Transverse colon (tissue), 3 donors: ENCODE data around the gene RAI14.

Experiments
- EP300 ChIP-seq: sonication (generic); formaldehyde crosslinking; IDR thresholded peaks from one replicate; pipeline ENCODE4 v1.6.1; 2017; ENCODE audit warnings: antibody characterized with exemption, low read depth
- TF ChIP-seq, protein P1 (sequence below), 5 experiments: fragments of 200-600 bp in 3 of 5; fragments of 450-650 bp in 2 of 5; sonication (generic) in 3 of 5; IDR thresholded peaks; 1 replicate in 2 of 5; 2 replicates in 3 of 5; pipeline ENCODE4 v1.5.1; 2016 to 2017; ENCODE audit warnings: antibody characterized with exemption in 5 of 5, inconsistent platforms in 3 of 5, mild to moderate bottlenecking in 2 of 5, moderate library complexity in 1 of 5

DNA sequence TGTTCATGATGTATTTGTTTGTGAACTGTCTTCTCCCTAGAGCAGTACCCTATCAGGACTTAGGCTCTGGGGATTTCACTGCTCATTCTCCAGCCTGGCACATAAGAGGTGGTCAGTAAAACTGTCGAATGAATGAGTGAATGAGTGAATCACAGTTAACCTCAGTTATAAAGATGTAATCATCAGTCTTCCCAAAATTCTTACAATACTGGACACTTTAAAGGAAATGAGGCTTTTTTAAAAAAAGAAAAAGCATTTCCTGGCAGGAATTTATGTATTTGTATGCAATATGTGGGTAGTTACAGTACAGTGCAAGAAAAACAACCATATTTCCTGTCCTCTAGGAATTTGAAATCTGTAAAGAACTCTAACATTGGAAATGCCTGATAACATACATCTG lies 59.6 kb downstream of the RAI14 start:
- TF ChIP-seq, protein P1, sequence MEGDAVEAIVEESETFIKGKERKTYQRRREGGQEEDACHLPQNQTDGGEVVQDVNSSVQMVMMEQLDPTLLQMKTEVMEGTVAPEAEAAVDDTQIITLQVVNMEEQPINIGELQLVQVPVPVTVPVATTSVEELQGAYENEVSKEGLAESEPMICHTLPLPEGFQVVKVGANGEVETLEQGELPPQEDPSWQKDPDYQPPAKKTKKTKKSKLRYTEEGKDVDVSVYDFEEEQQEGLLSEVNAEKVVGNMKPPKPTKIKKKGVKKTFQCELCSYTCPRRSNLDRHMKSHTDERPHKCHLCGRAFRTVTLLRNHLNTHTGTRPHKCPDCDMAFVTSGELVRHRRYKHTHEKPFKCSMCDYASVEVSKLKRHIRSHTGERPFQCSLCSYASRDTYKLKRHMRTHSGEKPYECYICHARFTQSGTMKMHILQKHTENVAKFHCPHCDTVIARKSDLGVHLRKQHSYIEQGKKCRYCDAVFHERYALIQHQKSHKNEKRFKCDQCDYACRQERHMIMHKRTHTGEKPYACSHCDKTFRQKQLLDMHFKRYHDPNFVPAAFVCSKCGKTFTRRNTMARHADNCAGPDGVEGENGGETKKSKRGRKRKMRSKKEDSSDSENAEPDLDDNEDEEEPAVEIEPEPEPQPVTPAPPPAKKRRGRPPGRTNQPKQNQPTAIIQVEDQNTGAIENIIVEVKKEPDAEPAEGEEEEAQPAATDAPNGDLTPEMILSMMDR (IDR thresholded peaks at IDR 0.05) = no peak
- no peak for TF ChIP-seq EP300
